Measurements from ENCODE around the gene RAD51B.

DNA sequence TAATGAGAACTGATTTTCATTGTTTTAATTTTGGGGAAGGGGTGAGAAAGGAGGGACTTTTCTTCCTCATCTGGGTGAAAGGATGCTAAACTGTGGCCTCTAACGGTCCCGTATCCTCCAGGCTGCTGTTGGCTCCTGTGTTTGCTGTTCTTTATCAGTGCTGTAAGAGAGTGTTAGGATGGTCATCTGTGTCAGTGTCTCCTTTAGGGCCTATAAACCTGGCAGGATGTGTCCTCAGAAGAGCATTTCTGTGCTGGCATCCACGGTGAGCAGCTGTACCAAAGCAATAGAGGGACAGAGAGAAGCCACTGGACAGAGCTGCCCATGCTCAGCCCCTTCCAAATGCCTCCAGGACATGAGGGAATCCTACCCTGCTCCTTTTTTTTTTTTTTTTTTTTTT lies 720.2 kb downstream of the RAD51B start:
- TF ChIP-seq POLR2A (IDR thresholded peaks at IDR 0.05) = no peak
- TF ChIP-seq POLR2AphosphoS5 (IDR thresholded peaks at IDR 0.05) = no peak
